NCI-H1105 treated with DMSO at 0.1 percent for 48 hours (cell line): ENCODE data around the gene MRFAP1L1.

ENCODE experiments used
- DNase-seq: peaks from one replicate; lab custom pipeline; 2025; lab: John Stamatoyannopoulos, UW

MRFAP1L1 gene

GRCh38 chr4:6716018-6716911 lies 6.6 kb upstream of the MRFAP1L1 start, which contains the start of gene BLOC1S4:
TSS of gene BLOC1S4 (plus strand) at chr4:6716174. CDS start at chr4:6716210, 36 bp downstream.
- peak; percentile 75 for DNase-seq

GRCh38 chr4:6715704-6716017 lies 6.0 kb upstream of the MRFAP1L1 start:
- no peak for DNase-seq

DNA sequence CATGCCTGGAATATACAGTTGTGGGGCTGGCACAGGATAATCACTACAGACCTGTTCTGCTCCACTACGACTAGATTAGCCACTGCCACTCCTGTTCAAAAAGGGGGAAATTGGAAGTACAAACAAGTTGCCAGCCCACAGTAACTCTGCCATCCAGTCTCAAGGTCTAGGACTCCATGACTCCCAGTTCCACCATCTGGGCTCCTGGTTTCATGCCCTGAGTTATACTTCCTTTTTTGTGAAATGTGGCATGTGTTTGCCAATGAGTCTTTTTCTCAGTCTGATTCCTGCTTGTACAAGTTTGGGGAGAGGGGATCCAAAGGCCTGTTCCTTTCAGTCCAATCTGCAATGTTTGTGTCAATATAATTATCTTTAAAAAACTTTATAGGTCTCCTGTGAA lies 5.3 kb upstream of the MRFAP1L1 start:
- DNase-seq, result no peak

DNA sequence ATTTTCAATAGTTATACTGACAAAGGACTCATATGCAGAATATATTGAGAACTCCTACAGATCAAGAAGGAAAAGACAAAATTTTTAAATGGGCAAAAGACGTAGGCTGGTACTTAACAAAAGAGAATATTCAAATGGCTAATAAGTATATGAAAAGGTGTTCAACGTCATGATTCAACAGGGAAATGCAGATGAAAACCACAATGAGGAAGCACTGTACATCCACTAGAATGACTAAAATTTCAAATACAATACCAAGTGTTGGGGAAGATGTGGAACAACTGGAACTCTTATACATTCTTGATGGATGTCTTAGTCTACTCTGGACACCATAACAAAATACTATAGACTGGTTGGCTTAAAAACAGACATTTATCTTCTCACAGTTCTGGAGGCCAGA lies 1.3 kb upstream of the MRFAP1L1 start:
- DNase-seq, result no peak

DNA sequence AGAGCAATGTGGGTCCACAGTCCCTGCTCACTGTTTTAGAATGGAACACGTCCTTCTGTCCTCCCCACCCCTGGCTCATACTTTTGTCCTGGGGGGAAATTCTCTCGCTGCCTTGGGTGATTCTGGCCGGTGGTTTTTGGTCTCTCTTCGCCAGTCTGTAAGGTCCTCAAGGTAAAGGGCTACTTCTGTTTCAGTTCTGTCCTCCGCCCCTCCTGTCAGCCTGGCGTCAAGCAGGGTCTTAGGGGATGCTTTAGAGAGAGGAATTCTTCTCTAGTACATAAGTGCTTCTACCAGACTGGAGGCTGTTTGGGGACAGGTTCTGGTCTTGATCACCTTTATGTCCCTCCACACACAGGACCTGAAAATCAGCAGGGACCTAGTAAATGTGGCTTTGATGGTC lies 617 bp upstream of the MRFAP1L1 start:
- no peak for DNase-seq

- no peak for DNase-seq
These were observed 3.5 kb downstream of the MRFAP1L1 start for GRCh38 chr4:6706173-6706572.

DNA sequence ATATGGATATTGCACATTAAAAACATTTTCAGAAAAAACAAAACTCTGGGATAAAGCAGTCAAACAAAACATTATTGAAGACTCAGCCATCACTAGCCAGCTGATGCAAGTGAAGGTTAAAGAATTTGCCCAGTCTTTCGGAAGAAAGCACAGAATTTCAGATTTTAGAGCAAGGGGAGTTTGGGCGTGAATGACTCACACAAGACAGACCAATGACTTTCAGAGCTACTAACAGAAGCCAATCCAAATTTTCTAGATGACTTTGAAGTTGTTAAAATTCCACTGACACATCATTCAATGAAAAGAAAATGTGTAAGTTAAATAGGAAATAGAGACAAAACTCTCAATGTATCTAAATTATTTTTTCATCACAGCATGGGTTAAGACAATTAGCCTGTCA lies 4.0 kb downstream of the MRFAP1L1 start:
- DNase-seq, result no peak

DNA sequence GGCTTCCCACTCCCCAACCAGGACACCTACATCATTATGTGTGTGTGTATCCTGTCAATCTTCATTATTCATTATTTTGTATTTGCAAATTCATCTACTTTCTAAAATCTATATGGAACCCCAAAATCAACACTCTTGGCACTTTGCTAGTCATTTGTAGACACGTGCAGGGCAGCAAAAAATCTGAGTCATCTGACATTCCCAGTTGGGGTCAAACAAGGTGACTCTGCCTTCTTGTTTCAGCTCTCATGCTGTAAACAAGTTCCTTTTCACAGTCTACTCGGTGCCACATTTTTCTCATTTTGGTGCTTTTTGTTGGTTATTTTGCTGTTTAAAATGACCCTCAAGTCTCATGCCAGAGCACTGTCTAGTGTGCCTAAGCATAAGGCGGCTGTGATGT lies 5.9 kb downstream of the MRFAP1L1 start:
- DNase-seq, result no peak

DNA sequence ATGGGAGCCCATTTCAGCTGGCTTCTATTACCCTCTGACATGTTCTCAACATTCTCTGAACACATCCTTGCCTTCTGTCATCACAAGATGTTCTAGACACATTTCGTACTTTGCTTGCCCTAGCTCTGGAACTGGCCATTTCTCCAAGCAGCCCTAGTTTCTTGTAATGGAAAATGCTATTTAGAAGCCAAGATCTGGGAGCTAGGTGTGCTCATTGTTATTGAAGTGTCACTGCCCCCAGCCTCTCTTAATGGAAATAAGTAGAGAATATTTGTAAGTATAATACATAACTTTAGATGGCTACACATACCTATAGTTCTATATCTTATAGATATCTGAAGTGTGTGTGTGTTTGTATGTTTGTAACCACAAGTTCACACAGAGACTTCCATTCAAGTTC lies 6.9 kb downstream of the MRFAP1L1 start:
- no peak for DNase-seq

GRCh38 chr4:6701371-6701770 lies 8.3 kb downstream of the MRFAP1L1 start:
- no peak for DNase-seq

DNA sequence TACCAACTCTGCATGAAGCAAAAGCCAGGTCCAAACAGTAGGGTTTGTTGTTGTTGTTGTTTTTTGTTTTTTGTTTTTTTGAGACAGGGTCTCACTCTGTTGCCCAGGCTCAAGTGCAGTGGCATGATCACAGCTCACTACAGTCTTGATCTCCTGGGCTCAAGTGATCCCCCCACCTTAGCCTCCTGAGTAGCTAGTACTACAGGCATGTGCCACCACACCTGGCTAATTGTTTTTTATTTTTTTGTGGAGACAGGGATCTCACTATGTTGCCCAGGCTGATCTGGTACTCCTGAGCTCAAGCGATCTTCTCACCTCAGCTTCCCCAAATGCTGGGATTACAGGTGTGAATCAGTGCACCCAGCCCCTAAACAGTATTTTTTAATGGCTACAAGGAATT lies 9.8 kb downstream of the MRFAP1L1 start:
- no peak for DNase-seq

GRCh38 chr4:6699388-6699787 lies 10.3 kb downstream of the MRFAP1L1 start:
- no peak for DNase-seq

DNA sequence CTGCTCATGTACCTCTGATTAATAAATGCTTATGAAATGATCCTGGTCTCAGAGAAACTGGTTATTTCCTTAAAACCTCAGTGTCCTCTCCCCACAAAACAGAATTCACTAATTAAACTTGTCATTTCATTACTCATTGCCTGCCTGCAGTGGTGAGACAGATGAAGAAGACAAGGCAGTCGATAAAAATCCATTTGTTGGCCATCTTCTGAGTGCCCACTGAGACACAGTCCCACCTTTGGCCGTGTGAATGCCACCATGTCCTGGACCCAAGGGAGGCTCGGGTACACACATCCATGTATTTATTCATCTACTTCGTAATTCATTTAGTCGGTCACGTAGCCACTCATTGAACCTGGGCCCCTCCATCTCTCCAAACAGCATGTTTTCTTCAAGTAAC lies 12.5 kb downstream of the MRFAP1L1 start:
- DNase-seq, result no peak

DNA sequence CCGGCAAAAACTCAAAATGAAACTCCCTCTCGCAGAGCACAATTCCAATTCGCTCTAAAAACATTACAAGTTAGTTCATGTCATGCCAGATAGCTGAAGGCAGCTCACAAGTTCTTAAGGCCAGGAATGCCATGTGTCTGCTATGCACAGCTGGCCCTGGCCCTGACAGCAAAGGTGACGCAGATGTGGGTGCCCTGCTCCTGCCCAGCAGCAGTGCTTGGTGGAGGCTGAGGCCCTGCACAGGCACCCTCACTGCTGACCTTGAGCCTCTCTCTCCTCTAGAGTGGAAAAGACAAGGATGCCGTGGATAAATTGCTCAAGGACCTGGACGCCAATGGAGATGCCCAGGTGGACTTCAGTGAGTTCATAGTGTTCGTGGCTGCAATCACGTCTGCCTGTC lies 13.1 kb downstream of the MRFAP1L1 start:
- no peak for DNase-seq

DNA sequence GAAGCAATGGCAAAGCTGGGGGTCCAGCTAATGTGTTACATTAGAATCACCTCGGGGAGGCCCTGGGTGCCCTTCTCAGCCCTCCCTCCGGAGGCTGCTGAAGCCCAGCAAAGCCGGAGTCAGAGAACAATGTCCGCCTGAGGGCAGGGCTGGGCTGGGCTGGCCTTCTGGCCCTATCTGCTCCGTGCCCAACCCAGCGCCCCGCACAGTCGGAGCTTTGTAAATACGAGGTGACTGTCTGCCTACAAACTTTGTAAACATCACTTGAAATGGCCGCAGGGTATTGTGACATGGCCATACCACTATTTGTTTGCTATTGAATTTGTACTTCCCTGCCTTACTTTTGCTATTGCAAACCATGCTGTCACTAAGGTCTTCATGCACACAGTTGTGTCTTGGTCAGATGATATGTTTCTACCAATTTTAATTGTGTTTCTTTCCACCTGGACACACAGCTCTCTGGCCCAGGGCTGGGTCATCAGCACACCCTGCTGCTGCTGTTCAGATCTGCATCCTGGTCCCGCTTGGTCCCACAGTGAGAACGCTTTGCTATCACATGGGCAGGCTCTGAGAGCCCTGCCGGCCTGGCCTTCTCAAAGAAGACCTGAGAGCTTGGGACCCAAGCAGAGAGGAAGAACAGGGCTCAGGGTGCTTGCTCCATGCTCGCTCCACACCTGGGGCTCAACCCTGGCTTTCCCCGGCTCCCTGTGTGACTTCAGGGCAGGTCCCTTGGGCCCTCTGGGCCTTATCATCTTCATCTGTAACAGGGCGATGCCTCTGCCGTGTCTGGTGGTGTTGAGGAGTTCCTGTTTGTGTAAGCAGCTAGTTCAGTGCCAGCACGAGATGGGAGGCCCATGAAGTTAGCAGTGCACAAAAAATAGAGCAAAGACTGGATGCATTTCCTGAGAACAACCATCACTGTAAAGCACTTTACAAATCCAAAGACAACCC lies 13.7 kb downstream of the MRFAP1L1 start:
- DNase-seq, result no peak

DNA sequence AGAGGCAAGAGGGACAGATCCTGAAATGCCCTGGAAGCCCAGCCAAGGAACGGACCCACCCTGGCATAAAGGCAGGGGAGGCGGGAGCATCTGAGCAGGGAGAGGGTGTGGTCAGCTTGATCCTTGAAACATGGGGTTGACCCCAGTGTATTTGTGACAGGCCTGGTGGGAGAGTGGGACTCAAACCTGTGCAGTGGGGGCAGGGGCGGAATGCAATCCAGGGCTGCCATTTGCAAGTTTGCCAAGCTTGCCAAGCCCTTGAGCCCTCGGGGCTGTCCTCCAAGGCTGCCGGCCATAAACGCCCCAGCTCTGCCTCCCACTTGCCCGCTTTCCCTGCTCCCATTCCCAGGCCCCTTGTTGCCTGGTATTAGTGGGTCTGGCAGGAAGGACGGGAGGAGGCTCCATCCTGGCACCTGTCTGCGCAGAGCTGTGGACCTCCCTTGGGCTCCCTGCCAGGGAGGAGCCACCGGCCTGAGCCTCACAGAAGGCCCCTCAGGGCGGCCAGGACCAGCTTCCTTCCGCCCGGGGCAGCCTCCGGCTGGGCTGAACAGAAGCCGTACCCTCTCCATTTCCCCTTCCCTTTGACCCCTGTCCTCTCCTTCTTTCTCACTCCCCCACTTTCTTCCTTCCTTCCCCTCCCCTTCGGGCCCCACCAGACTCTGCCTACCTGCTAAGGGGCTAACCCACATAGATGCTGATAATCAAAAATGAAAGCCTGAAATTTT lies 15.3 kb downstream of the MRFAP1L1 start:
- no peak for DNase-seq

DNA sequence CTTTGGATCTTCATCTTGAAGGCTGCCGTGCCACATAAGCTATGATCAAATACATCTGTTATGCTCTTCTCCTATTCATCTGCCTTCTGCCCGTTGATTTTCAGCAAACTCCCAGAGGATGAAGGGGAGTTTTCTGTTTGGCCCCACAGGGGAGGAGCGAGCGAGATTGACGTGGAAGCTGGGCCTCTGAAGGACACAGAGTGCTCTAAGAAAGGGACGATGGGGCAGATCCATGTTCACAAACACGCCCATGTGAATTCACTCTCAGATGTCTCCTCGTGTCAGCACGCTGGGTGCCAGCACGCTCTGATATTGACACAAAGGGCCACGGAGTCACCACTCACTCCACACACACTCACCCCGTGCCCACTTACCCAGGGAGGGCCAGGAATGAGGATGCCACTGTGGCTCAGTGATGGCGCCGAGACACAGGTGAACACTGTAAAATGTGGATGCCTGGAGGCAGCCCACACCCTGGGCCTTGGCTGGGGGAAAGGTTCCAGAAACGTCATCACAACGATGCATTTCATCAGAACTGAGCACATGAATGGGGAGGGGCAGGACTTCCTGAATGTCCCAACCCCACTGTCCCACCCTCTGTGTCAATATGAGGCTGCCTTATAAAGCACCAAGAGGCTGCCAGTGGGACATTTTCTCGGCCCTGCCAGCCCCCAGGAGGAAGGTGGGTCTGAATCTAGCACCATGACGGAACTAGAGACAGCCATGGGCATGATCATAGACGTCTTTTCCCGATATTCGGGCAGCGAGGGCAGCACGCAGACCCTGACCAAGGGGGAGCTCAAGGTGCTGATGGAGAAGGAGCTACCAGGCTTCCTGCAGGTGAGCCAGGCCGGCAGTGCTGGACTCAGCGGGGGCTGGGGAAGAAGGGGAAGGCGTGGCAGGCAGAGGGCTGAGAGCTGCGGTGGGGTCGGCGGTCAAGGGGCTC lies 16.2 kb downstream of the MRFAP1L1 start, which contains the start of gene S100P:
S100P (plus strand) TSS at position 648 of the 946 bp plus-strand sequence; CDS start at position 703, 55 bp downstream.
- no peak for DNase-seq

- no peak for DNase-seq
These were observed 16.9 kb downstream of the MRFAP1L1 start for GRCh38 chr4:6692806-6693205.

GRCh38 chr4:6692379-6692778 lies 17.3 kb downstream of the MRFAP1L1 start:
- no peak for DNase-seq

GRCh38 chr4:6689506-6689960 lies 20.1 kb downstream of the MRFAP1L1 start:
- no peak for DNase-seq
